CD4-positive, alpha-beta memory T cell (primary cell): ENCODE measurements around the gene TBC1D13. TPM values are rescaled to one million over a fixed set of nuclear protein-coding genes. Genes with fewer than 3 reads are reported as not detected.
A peak's percentile ranks its signal among the peaks of the same experiment; 100 is the strongest.

Experiments used
- CTCF ChIA-PET: fragments of 350-600 bp; sonication (Branson Sonifier 250); formaldehyde crosslinking; loops from one replicate; lab custom pipeline; 2021; ENCODE audit warnings: inconsistent platforms; ENCODE audit not compliant: partially characterized antibody; lab: Charles Lee
- POLR2A ChIA-PET: fragments of 350-600 bp; sonication (Branson Sonifier 250); formaldehyde crosslinking; loops from one replicate; lab custom pipeline; 2021; ENCODE audit not compliant: partially characterized antibody; lab: Charles Lee
- DNase-seq, 5 donors: peaks; one replicate each; pipeline versions ENCODE4 v3.0.0 to v3.0.0-alpha.2; 2020 to 2022; ENCODE audit warnings: mixed read lengths in 1 of 5
- H3K27ac ChIP-seq: one replicate; pipeline ENCODE4 v1.7.0; 2013; ENCODE audit warnings: low read depth, low read length
- H3K27me3 ChIP-seq: 2 replicates; pipeline ENCODE4 v1.7.0; 2013; ENCODE audit warnings: mild to moderate bottlenecking, low read length, moderate library complexity; ENCODE audit not compliant: insufficient read depth
- H3K36me3 ChIP-seq: 2 replicates; pipeline ENCODE4 v1.7.0; 2013; ENCODE audit warnings: mild to moderate bottlenecking, low read length, moderate library complexity; ENCODE audit not compliant: insufficient read depth
- H3K4me1 ChIP-seq: 2 replicates; pipeline ENCODE4 v1.7.0; 2013; ENCODE audit warnings: mild to moderate bottlenecking, low read length, moderate library complexity; ENCODE audit not compliant: insufficient read depth
- H3K4me3 ChIP-seq, 2 donors: one replicate each; pipeline ENCODE4 v1.7.0; 2013; ENCODE audit warnings: low read length in 2 of 2, mild to moderate bottlenecking in 1 of 2
- H3K9me3 ChIP-seq, 2 donors: one replicate each; pipeline ENCODE4 v1.7.0; 2013; ENCODE audit warnings: low read length in 2 of 2, control low read depth in 1 of 2; ENCODE audit not compliant: control insufficient read depth in 1 of 2
- H3K27ac Mint-ChIP-seq, 7 donors: one replicate each; pipeline ENCODE4 v1.8.0; 2020 to 2021; ENCODE audit warnings: mixed read lengths in 7 of 7, mild to moderate bottlenecking in 6 of 7, inconsistent platforms in 3 of 7, moderate library complexity in 3 of 7
- H3K27me3 Mint-ChIP-seq, 2 donors: one replicate each; pipeline ENCODE4 v1.8.0; 2020 to 2021; ENCODE audit warnings: mixed read lengths in 2 of 2
- H3K36me3 Mint-ChIP-seq, 2 donors: one replicate each; pipeline ENCODE4 v1.8.0; 2020 to 2021; ENCODE audit warnings: mixed read lengths in 2 of 2, inconsistent platforms in 1 of 2, mild to moderate bottlenecking in 1 of 2
- H3K4me1 Mint-ChIP-seq, 4 donors: one replicate each; pipeline ENCODE4 v1.8.0; 2020 to 2021; ENCODE audit warnings: mixed read lengths in 4 of 4, mild to moderate bottlenecking in 1 of 4
- H3K4me3 Mint-ChIP-seq, 8 donors: one replicate each; pipeline ENCODE4 v1.8.0; 2020 to 2021; ENCODE audit warnings: mixed read lengths in 8 of 8, mild to moderate bottlenecking in 7 of 8, moderate library complexity in 6 of 8, inconsistent platforms in 3 of 8
- H3K9me3 Mint-ChIP-seq, 8 donors: one replicate each; pipeline ENCODE4 v1.8.0; 2020 to 2021; ENCODE audit warnings: mixed read lengths in 8 of 8, mild to moderate bottlenecking in 5 of 8, inconsistent platforms in 3 of 8, moderate library complexity in 1 of 8
- intact Hi-C: fragments of 100-400 bp; cut with micrococcal nuclease; formaldehyde crosslinking; loops from one replicate; pipeline ENCODE4 v1.15.1; 2023
- polyA plus RNA-seq, 2 donors: library from polyadenylated mRNA; unstranded; fragments of 300-500 nt; fragmentation: Illumina TruSeq; gene quantifications; one replicate each; pipeline ENCODE4 v1.2.3, GENCODE V29; 2021
- total RNA-seq, 2 experiments: library from RNA; stranded (reverse); gene quantifications; one replicate each; pipeline ENCODE4 v1.2.3, GENCODE V29; 2021

The TBC1D13 gene, protein sequence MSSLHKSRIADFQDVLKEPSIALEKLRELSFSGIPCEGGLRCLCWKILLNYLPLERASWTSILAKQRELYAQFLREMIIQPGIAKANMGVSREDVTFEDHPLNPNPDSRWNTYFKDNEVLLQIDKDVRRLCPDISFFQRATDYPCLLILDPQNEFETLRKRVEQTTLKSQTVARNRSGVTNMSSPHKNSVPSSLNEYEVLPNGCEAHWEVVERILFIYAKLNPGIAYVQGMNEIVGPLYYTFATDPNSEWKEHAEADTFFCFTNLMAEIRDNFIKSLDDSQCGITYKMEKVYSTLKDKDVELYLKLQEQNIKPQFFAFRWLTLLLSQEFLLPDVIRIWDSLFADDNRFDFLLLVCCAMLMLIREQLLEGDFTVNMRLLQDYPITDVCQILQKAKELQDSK
- total RNA-seq (10 to 100 TPM; 28.0 to 31.4 TPM), polyA plus RNA-seq (10 to 100 TPM; 26.0 to 29.2 TPM)

DNA sequence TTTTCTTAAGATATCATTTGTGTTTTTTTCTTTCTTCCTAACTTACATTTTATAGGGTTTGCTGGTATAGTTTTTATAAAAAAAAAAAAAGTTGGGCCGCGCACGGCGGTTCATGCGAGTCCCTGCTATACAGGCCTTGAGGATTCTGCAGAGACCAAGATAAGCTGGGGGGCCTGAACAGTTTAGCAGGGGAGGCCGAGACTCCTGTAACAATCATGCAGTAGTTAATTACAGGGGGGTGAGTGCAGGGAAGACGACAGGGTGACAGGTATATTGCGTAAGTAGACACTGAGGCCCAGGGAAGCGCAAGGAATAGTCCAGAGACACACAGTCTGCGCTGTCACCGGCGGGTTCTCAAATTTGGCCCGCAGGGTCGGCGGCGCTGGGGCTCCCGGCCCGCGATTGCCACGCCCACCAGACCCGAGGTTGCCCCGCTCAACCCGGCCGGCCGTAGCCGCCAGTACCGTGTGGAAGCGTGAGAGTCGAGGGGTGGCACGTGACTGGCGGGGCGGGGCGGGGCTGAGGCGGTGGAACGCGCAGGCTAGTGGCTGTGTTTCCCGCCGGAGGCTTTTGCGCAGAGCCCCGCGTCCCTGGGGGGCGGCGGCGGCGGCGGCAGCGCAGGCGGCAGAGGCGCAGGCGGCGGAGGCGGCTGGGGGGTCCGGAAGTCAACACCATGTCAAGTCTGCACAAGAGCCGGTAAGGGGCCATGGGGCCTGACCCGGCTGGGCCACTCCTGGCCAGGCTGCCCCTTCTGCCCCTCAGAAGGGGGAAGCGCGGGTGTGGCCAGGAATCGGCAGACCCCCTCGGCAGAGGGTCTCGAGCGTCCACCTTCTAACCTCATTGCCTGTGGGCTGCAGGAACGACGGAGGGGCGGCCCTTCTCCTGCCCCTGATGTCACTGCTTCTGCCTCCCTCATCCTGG is at the start of gene TBC1D13:
Gene TBC1D13 (plus strand): TSS at position 573 of the 921 bp plus-strand sequence. CDS start 101 bp downstream, at position 674.
- ChIA-PET CTCF (no interaction called here), POLR2A (interaction anchor here (0.7 to 6.8 kb wide), 6 partner anchors 15 to 97 kb away, joined by 3 to 63 read pairs (median 4); partner anchors contain the start of genes SPOUT1, ZDHHC12 and ZER1)
- Histone ChIP-seq H3K4me1 (peaks cover 19% of the 10 kb centered on the region), H3K4me3 (peak within 1 kb of the TSS; percentile 76 to 80), H3K27ac (peak within 1 kb of the TSS; percentile 72), H3K9me3 (no peaks in the 10 kb centered on the region), H3K36me3 (peaks cover 14% of the 10 kb centered on the region), H3K27me3 (no peaks in the 10 kb centered on the region)
- Mint-ChIP-seq H3K9me3 (peaks cover 0 to 4% (median 0%) of the 10 kb centered on the region in 8 donors), H3K4me1 (peaks cover 11 to 30% (median 16%) of the 10 kb centered on the region in 4 donors), H3K36me3 (peaks cover 0 to 30% of the 10 kb centered on the region in 2 donors), H3K4me3 (peak within 1 kb of the TSS; percentile 87 to 96 (median 90)), H3K27ac (peak within 1 kb of the TSS; percentile 90 to 96 (median 96)), H3K27me3 (no peaks in the 10 kb centered on the region)
- peak; percentile 90 to 92 (median 90) for DNase-seq
- intact Hi-C loops, result loop anchor here (1.0 to 5.0 kb wide), 8 partner anchors 16 to 160 kb away; partner anchors contain the start of genes DOLK, DYNC2I2, LRRC8A and NUP188

DNA sequence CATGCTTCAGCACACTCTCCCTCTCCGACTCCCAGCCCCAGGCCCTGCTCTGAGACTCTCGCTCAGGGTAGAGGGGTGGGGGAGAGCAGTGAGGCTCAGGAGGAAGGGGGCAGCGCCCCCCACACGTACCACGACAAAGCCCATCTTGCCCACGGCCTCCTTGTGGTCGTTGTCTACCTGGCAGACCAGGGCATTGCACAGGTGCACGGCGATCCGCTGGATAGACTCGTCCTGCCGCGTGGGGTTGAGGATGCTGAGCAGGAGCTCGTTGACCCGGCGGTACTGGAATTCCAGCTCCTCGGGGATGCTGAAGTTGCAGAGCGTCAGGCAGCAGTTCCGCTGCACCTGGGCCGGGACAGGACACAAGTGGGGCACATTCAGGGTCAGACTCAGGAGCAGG is 44.7 kb upstream of the TBC1D13 start:
- POLR2A ChIA-PET, result interaction anchor here (1.1 to 2.5 kb wide), 2 partner anchors 18 to 29 kb away, joined by 4 to 7 read pairs; partner anchors contain the start of genes ZDHHC12 and ZER1
- H3K4me1 Mint-ChIP-seq, result no peaks in the 10 kb centered on the region
- intact Hi-C loops, result no loop called here

DNA sequence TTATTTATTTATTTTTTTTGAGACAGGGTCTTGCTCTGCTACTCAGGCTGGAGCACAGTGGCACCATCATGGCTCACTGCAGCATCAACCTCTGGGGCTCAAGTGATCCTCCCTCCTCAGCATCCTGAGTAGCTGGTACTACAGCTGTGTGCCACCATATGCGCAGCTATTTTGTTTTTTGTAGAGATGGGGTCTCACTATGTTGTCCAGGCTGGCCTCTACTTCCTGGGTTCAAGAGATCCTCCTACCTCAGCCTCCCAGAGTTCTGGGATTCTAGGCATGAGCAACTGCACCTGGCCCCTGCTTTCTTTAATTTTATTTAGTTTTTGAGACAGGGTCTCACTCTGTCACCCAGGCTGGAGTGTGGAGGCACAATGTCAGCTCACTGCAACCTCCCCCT is 43.6 kb upstream of the TBC1D13 start:
- H3K27me3 ChIP-seq, result no peaks in the 10 kb centered on the region
- no peak for DNase-seq
- CTCF ChIA-PET, result no interaction called here

More for the DNA sequence above, 44.7 kb upstream of the TBC1D13 start:
- Histone ChIP-seq H3K9me3 (no peaks in the 10 kb centered on the region), H3K4me3 (no peak overlapping the region), H3K27me3 (no peaks in the 10 kb centered on the region), H3K36me3 (peaks cover 7% of the 10 kb centered on the region), H3K4me1 (no peaks in the 10 kb centered on the region), H3K27ac (no peak overlapping the region)
- no peak overlapping the region for H3K4me3 Mint-ChIP-seq
- H3K27me3 Mint-ChIP-seq, result no peaks in the 10 kb centered on the region
- H3K9me3 Mint-ChIP-seq, result no peaks in the 10 kb centered on the region
- peaks cover 7 to 25% of the 10 kb centered on the region in 2 donors for H3K36me3 Mint-ChIP-seq
- DNase-seq, result no peak
- peak overlapping the region in 1 of 7 donors; percentile 35 for H3K27ac Mint-ChIP-seq
- CTCF ChIA-PET, result interaction anchor here (1.1 kb wide), 1 partner anchor 76 kb away, joined by 3 read pairs; the partner anchor contains the start of gene ENDOG

DNA sequence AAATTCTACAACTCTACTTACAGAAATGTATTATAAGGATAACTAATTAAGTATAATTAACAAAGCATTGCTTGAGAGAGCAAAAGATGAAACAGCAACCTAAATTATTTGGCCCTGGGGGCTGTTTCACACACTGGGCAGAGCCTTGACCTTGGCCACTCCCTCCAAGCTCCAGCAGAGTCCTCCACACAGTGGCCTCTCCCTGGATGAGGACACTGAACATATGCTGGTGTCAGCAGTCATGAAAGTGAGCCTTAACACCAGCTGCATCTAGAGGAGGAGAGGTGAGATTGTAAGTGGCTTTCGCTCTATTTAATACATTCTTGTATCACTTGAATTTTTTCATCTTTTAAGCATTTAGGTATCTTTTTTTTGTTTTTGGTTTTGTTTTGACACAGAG is 39.8 kb upstream of the TBC1D13 start:
- Mint-ChIP-seq H3K36me3 (peaks cover 7 to 17% of the 10 kb centered on the region in 2 donors), H3K4me3 (no peak overlapping the region), H3K4me1 (no peaks in the 10 kb centered on the region), H3K27ac (no peak overlapping the region), H3K27me3 (no peaks in the 10 kb centered on the region), H3K9me3 (no peaks in the 10 kb centered on the region)
- no peak for DNase-seq
- no peaks in the 10 kb centered on the region for H3K27me3 ChIP-seq
- ChIA-PET POLR2A (no interaction called here), CTCF (no interaction called here)
- no peaks in the 10 kb centered on the region for H3K9me3 ChIP-seq
- H3K27ac ChIP-seq, result no peak overlapping the region
- H3K4me1 ChIP-seq, result no peaks in the 10 kb centered on the region
- no peak overlapping the region for H3K4me3 ChIP-seq
- H3K36me3 ChIP-seq, result peaks cover 11% of the 10 kb centered on the region
- intact Hi-C loops, result no loop called here

More for the DNA sequence above, 43.6 kb upstream of the TBC1D13 start:
- POLR2A ChIA-PET, result interaction anchor here (0.8 to 2.5 kb wide), 2 partner anchors 19 to 43 kb away, joined by 3 to 7 read pairs; partner anchors contain the start of genes TBC1D13 and ZDHHC12
- Mint-ChIP-seq H3K4me3 (no peak overlapping the region), H3K9me3 (no peaks in the 10 kb centered on the region), H3K27me3 (no peaks in the 10 kb centered on the region), H3K27ac (peak overlapping the region in 1 of 7 donors; percentile 4), H3K4me1 (no peaks in the 10 kb centered on the region), H3K36me3 (peaks cover 4 to 22% of the 10 kb centered on the region in 2 donors)
- peaks cover 7% of the 10 kb centered on the region for H3K36me3 ChIP-seq
- no peak overlapping the region for H3K4me3 ChIP-seq
- H3K4me1 ChIP-seq, result no peaks in the 10 kb centered on the region
- H3K27ac ChIP-seq, result no peak overlapping the region
- H3K9me3 ChIP-seq, result no peaks in the 10 kb centered on the region
- intact Hi-C loops, result no loop called here

DNA sequence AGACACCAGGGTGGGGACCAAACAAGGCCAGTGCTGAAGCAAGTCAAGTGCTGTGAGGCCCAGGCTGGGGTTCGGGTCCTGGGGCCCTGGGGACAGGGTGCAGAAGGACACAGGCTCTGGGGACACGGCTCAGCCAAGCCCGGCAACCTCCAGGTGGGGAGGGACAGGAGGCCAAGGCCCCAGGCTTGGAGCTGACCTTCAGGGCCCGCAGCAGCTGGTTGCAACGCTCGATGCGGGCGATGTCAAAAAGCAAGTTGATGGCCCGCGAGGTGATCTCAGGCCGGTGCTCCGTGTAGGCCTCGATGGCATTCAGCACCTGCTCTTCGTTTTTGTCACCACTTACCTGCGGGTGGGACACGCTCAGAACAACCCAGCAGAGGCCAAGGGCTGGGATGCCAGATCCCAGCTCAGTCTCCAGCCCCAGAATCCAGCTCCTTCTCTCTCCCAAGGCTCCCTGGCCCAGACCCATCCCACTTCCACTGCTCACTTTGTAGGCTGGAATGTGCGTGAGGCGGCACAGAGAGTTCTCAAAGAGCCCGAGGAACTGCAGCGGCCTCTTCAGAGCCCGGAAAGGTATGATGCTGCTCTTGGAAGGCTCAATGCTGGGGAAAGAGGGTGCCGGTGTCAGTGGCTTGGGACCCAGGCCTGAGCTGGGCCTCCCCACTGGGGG is 36.0 kb upstream of the TBC1D13 start:
- Mint-ChIP-seq H3K36me3 (peaks cover 13 to 36% of the 10 kb centered on the region in 2 donors), H3K4me1 (peaks cover 0 to 4% (median under 1%) of the 10 kb centered on the region in 4 donors), H3K27ac (peak overlapping the region in 1 of 7 donors; percentile 46), H3K9me3 (no peaks in the 10 kb centered on the region), H3K27me3 (no peaks in the 10 kb centered on the region), H3K4me3 (no peak overlapping the region)
- ChIA-PET CTCF (no interaction called here), POLR2A (interaction anchor here (0.5 kb wide), 1 partner anchor 29 kb away, joined by 3 read pairs; no protein-coding TSS in a partner anchor)
- H3K4me3 ChIP-seq, result no peak overlapping the region
- no peak for DNase-seq
- H3K27ac ChIP-seq, result no peak overlapping the region
- no peaks in the 10 kb centered on the region for H3K27me3 ChIP-seq
- H3K9me3 ChIP-seq, result no peaks in the 10 kb centered on the region
- H3K4me1 ChIP-seq, result no peaks in the 10 kb centered on the region
- intact Hi-C loops, result no loop called here
- peaks cover 20% of the 10 kb centered on the region for H3K36me3 ChIP-seq

DNA sequence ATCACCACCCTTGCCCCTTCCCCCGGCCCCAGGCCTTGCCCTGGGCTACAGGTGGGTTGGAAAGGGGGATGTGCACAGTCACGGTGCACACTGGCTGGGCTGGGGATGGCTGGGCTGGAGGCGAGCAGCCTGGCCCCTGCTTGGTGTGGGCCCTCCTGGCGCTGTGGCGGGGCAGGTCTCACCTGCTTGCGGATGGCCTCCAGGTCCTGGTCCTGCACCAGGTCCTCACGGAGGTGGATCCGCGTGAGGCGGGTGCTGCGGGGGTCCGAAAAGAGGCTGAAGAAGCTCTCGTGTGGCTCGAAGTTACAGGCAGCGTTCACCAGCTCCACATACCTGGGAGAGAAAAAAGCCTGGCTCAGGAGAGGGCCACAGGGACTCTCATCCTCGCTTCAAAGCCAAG is 33.4 kb upstream of the TBC1D13 start:
- Histone ChIP-seq H3K4me1 (no peaks in the 10 kb centered on the region), H3K36me3 (peaks cover 20% of the 10 kb centered on the region), H3K27me3 (no peaks in the 10 kb centered on the region), H3K27ac (no peak overlapping the region), H3K4me3 (no peak overlapping the region), H3K9me3 (no peaks in the 10 kb centered on the region)
- intact Hi-C loops, result no loop called here
- POLR2A ChIA-PET, result no interaction called here
- CTCF ChIA-PET, result no interaction called here
- Mint-ChIP-seq H3K9me3 (no peaks in the 10 kb centered on the region), H3K27me3 (no peaks in the 10 kb centered on the region), H3K27ac (no peak overlapping the region), H3K4me1 (peaks cover 0 to 13% (median 7%) of the 10 kb centered on the region in 4 donors), H3K36me3 (peaks cover 15 to 31% of the 10 kb centered on the region in 2 donors), H3K4me3 (no peak overlapping the region)
- no peak for DNase-seq
